Muscle of arm (tissue), 12 donors: ENCODE data around the gene SOBP. TPM values are rescaled to one million over a fixed set of nuclear protein-coding genes. Genes with fewer than 3 reads are reported as not detected.

ENCODE experiments used
- DNase-seq: peaks from one replicate; pipeline ENCODE4 v3.0.0-alpha.2; 2013
- polyA plus RNA-seq, 12 donors: library from polyadenylated mRNA; unstranded; fragments of 120-200 nt; gene quantifications; one replicate each; pipeline ENCODE4 v1.2.1, GENCODE V29; 2013; ENCODE audit not compliant: insufficient read length in 12 of 12

SOBP gene
- polyA plus RNA-seq, 12 donors = 13.5 to 24.4 (median 15.7) TPM; not detected in 1

- no peak for DNase-seq
Observed at GRCh38 chr6:107612762-107613415, 123.0 kb downstream of the SOBP start.

- DNase-seq = no peak
Observed at GRCh38 chr6:107613651-107614379, 123.9 kb downstream of the SOBP start.

- no peak for DNase-seq
Observed at GRCh38 chr6:107614828-107615227, 124.9 kb downstream of the SOBP start.

GRCh38 chr6:107616775-107617174, 126.9 kb downstream of the SOBP start:
- DNase-seq = no peak

- DNase-seq = no peak
Observed at GRCh38 chr6:107617341-107617932, 127.5 kb downstream of the SOBP start.

GRCh38 chr6:107618672-107619071, 128.8 kb downstream of the SOBP start:
- no peak for DNase-seq

- no peak for DNase-seq
Observed at GRCh38 chr6:107620732-107621131, 130.8 kb downstream of the SOBP start.

GRCh38 chr6:107621229-107621937, 131.5 kb downstream of the SOBP start:
- no peak for DNase-seq

GRCh38 chr6:107622269-107622668, 132.4 kb downstream of the SOBP start:
- DNase-seq = no peak

- DNase-seq = no peak
Observed at GRCh38 chr6:107624050-107624449, 134.1 kb downstream of the SOBP start.

GRCh38 chr6:107624541-107624940, 134.6 kb downstream of the SOBP start:
- DNase-seq = no peak

- no peak for DNase-seq
Observed at GRCh38 chr6:107625264-107625663, 135.3 kb downstream of the SOBP start.

GRCh38 chr6:107626645-107627044, 136.7 kb downstream of the SOBP start:
- no peak for DNase-seq

- no peak for DNase-seq
Observed at GRCh38 chr6:107627969-107628368, 138.1 kb downstream of the SOBP start.

- DNase-seq = no peak
Observed at GRCh38 chr6:107628878-107629277, 139.0 kb downstream of the SOBP start.

GRCh38 chr6:107629548-107630129, 139.7 kb downstream of the SOBP start:
- DNase-seq = no peak

- no peak for DNase-seq
Observed at GRCh38 chr6:107630348-107630977, 140.5 kb downstream of the SOBP start.

GRCh38 chr6:107632381-107633136, 142.6 kb downstream of the SOBP start:
- DNase-seq = no peak

GRCh38 chr6:107633680-107634323, 143.9 kb downstream of the SOBP start:
- peak; percentile 68 for DNase-seq
